ENCODE measurements around the gene CTNNA2.

Gene CTNNA2

GRCh38 chr2:80459028-80459427 lies 946.2 kb downstream of the CTNNA2 start:
- TF ChIP-seq ZC3H10 (CRISPR knock-in tag; IDR thresholded peaks at IDR 0.05), result no peak
- no peak for TF ChIP-seq POU6F1 (CRISPR knock-in tag; IDR thresholded peaks at IDR 0.05; ENCODE audit: borderline replicate concordance, low read depth)
- no peak for TF ChIP-seq ZNF8 (CRISPR knock-in tag; IDR thresholded peaks at IDR 0.05)
- TF ChIP-seq CSDC2 (CRISPR knock-in tag; IDR thresholded peaks at IDR 0.05), result no peak
- TF ChIP-seq ZFP30 (CRISPR knock-in tag; IDR thresholded peaks at IDR 0.05), result no peak
- no peak for TF ChIP-seq OSR1 (CRISPR knock-in tag; IDR thresholded peaks at IDR 0.05)
- TF ChIP-seq BACH2 (CRISPR knock-in tag; IDR thresholded peaks at IDR 0.05; ENCODE audit: borderline replicate concordance), result no peak
- ATAC-seq, result no peak

- no peak for ATAC-seq
Observed at GRCh38 chr2:80461505-80462197, 948.8 kb downstream of the CTNNA2 start.

More at GRCh38 chr2:80461505-80462197, 948.8 kb downstream of the CTNNA2 start:
- TF ChIP-seq SNAI2 (CRISPR knock-in tag; IDR thresholded peaks at IDR 0.05) (no peak), CSRNP3 (CRISPR knock-in tag; IDR thresholded peaks at IDR 0.05) (no peak), GLIS3 (CRISPR knock-in tag; IDR thresholded peaks at IDR 0.05) (no peak), CSDC2 (CRISPR knock-in tag; IDR thresholded peaks at IDR 0.05) (no peak), PATZ1 (CRISPR knock-in tag; IDR thresholded peaks at IDR 0.05; ENCODE audit: borderline replicate concordance) (no peak), TSHZ2 (CRISPR knock-in tag; IDR thresholded peaks at IDR 0.05) (no peak), POU6F1 (CRISPR knock-in tag; IDR thresholded peaks at IDR 0.05; ENCODE audit: borderline replicate concordance, low read depth) (no peak), ZNF565 (CRISPR knock-in tag; conservative IDR thresholded peaks at IDR 0.05; ENCODE audit: low read depth) (no peak)
